ENCODE measurements around the gene SCYGR6.

Gene SCYGR6

DNA sequence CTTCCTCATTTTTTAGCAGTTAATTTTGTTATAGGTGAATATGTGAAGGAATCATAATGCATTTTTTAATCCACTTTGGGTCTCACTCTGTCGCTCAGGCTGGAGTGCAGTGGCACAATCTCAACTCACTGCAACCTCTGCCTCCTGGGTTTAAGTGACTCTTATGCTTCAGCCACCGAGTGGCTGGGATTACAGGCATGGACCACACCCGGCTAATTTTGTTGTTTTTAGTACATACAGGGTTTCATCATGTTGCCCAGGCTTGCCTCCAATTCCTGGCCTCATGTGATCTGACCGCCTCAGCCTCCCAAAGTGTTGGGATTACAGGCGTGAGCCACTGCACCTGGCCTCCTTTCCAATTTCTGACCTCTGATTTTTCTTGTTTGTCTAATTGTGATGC is 40.3 kb downstream of the SCYGR6 start:
- Mint-ChIP-seq H3K9me3 (no peaks in the 10 kb centered on the region), H3K4me1 (no peaks in the 10 kb centered on the region), H3K27me3 (peaks cover 16% of the 10 kb centered on the region), H3K27ac (no peak overlapping the region), H3K4me3 (no peak overlapping the region), H3K36me3 (ENCODE audit: low read depth) (no peaks in the 10 kb centered on the region)
- DNase-seq = no peak
- no peak for ATAC-seq

DNA sequence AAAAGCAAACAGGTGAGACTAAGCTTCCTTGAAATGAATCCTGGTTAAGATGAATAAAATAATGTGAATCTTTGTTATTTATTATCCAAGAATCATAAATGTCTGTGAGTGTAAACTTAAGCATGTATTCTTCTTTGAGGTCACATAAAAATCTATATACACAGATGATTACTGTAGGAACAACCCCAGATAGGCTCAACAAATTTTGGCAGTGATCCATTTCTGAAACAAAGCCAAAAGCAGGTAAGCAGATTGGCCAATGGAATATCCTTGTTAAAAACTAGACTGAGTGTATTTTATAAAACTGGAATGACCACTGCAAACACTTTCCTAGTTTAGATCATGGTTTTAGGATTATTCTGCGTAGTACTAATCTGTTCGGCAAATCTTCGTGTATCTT is 46.6 kb downstream of the SCYGR6 start:
- no peaks in the 10 kb centered on the region for H3K9me3 Mint-ChIP-seq
- H3K36me3 Mint-ChIP-seq (ENCODE audit: low read depth) = no peaks in the 10 kb centered on the region
- DNase-seq = no peak
- peaks cover 5% of the 10 kb centered on the region for H3K27me3 Mint-ChIP-seq
- no peak for ATAC-seq
- H3K27ac Mint-ChIP-seq = no peak overlapping the region
- H3K4me1 Mint-ChIP-seq = no peaks in the 10 kb centered on the region
- H3K4me3 Mint-ChIP-seq = no peak overlapping the region

DNA sequence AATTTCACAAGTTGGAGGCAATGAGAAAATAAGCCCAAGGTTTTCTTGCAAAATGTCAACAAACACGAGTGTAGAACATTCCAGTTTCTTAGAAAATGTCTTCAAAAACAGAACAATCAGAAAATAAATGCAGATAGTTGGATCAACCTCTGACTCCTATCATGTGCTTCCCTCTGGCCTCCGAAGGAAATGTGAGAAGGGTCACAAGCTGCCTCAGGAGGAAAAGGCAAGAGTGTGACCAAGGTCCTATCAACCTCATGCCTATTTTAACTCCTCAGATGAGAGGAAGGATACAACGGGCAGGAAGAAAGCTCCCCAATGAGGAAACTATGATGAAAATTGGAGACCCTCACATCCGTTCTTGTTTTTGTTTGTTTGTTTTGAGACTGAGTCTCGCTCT is 50.1 kb downstream of the SCYGR6 start:
- Mint-ChIP-seq H3K36me3 (ENCODE audit: low read depth) (no peaks in the 10 kb centered on the region), H3K4me3 (no peak overlapping the region), H3K27ac (no peak overlapping the region), H3K4me1 (no peaks in the 10 kb centered on the region), H3K9me3 (no peaks in the 10 kb centered on the region), H3K27me3 (peaks cover 12% of the 10 kb centered on the region)
- DNase-seq = no peak
- no peak for ATAC-seq

All from activated naive CD8-positive, alpha-beta T cell treated with anti-CD3 and anti-CD28 coated beads, Interleukin-2, amount 50 U/mL, for 24 hours (primary cell).